ENCODE measurements around the gene DTD1.
"Not testable (repeated sequence)": the region's sequence is repeated elsewhere in the genome, so short reads cannot be mapped to it uniquely, and the experiment has no call there.

The DTD1 gene

DNA sequence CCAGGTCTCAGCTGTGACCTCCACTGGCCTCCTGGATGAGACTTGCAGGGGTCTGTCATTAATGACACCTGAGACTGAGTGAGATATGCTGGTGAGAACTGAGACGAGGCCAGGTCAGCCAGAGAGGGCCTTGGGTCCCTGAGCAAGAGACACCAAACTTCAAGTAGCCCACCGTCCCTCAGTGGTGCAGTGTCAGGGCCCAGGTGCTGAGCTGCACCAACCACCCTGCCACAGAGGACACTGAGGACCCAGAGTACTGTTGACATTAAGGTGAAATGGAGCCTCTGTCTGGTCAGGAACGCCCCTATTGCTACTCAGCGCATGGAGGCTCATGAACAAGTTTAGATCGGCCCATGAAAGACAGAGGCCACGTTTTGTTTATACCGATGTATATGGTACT is 161.7 kb downstream of the DTD1 start:
- no peak for DNase-seq

GRCh38 chr20:18750735-18751134 is 162.9 kb downstream of the DTD1 start:
- DNase-seq: no peak

DNA sequence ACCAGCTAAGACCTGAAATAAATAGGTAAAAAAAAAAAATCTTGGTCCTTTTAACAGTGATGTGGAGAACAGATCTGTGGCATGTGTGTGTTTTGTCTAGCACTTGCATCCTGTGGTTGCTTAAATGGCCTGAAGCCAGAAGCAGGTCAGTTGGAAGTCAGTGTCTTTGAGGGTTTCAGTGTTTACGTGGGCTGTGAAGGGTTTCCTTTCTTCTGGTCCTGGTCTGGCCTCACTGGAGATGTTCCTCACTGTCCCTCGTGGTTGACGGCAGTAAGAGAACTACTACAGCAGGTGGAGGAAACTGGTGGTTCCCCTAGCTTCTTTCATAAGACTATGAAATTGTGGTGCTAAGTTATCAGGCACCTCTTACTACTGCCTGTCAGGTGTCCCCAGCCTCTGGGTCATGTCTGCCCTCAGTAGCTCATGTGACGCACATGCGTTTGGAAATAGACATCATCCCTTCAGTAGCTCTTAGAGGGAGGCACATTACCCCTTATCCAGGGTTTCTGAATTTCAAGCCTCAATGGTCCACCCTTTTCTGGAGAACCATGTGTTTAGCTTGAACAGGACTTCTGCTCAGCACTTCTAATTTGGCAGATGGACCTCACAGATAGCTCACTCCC is 166.3 kb downstream of the DTD1 start:
- DNase-seq: no peak

GRCh38 chr20:18754653-18755045 is 166.8 kb downstream of the DTD1 start:
- DNase-seq: no peak

DNA sequence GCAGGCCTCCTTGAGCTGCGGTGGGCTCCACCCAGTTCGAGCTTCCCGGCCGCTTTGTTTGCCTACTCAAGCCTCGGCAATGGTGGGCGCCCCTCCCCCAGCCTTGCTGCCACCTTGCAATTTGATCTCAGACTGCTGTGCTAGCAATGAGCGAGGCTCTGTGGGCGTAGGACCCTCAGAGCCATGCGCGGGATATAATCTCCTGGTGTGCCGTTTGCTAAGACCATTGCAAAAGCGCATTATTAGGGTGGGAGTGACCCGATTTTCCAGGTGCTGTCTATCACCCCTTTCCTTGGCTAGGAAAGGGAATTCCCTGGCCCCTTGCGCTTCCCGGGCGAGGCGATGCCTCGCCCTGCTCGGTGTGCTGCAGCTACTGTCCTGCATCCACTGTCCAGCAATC is 173.0 kb downstream of the DTD1 start:
- DNase-seq: not testable (repeated sequence)

DNA sequence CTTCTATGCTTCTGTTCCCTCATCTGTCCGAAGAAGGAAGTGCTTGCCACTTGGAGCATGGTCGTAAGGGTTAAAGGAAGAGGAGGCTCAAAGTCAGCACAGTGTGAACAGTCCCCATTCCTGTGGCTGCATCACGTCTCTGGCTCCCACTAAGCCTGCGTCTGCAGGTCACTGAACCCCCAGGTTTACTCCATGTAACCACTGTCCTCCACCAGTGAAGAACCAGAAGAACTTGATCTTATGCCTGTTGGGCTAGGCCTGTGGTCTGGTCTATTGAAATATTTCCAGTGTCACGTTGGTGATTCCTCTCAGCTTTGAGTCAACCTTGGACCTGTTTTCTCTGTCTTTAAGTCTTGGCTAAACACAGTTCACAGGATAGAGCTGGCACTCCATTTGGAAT is 179.8 kb downstream of the DTD1 start:
- DNase-seq: no peak

GRCh38 chr20:18773566-18773965 is 185.7 kb downstream of the DTD1 start:
- no peak for DNase-seq

- DNase-seq: no peak
These were observed 186.4 kb downstream of the DTD1 start for GRCh38 chr20:18774207-18774606.

- DNase-seq: no peak
These were observed 187.8 kb downstream of the DTD1 start for GRCh38 chr20:18775633-18776032.

GRCh38 chr20:18778690-18779392 is 191.0 kb downstream of the DTD1 start:
- DNase-seq: no peak

GRCh38 chr20:18780385-18781130 is 192.7 kb downstream of the DTD1 start:
- DNase-seq: no peak

GRCh38 chr20:18781509-18781908 is 193.7 kb downstream of the DTD1 start:
- no peak for DNase-seq

GRCh38 chr20:18783385-18783959 is 195.6 kb downstream of the DTD1 start:
- DNase-seq: no peak

GRCh38 chr20:18787046-18787445 is 199.2 kb downstream of the DTD1 start:
- DNase-seq: not testable (repeated sequence)

DNA sequence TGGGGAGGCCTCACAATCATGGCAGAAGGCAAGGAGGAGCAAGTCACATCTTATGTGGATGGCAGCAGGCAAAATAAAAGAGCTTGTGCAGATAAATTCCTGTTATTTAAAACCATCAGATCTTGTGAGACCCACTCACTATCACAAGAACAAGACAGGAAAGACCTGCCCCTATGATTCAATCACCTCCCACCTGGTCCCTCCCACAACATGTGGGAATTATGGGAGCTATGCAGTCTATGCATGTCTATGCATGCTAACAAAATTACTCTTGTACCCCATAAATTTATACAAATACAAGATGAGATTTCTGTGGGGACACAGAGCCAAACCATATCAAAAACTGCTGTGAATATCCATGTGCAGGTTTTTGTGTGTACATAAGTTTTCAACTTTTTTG is 200.2 kb downstream of the DTD1 start:
- no peak for DNase-seq

- DNase-seq: no peak
These were observed 202.9 kb downstream of the DTD1 start for GRCh38 chr20:18790787-18791186.

GRCh38 chr20:18793625-18794427 is 206.0 kb downstream of the DTD1 start:
- peak; percentile 83 to 84 for DNase-seq

DNA sequence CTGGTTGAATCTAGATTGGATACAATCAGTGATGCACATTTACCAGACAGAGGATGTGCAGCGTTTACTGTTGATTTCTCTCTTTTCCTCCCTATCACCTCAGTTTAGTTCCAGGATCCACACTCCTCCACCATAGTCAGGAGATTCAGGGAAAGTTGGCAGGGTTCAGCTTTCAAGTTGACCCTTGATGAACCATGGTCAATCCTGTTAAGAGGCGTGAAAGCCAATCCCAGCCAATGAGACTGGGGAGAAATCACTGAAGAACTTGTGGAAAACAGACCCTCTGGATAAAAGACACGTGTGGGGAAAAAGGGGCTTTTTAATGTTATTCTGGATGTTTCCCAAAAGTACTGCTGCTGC is 206.6 kb downstream of the DTD1 start:
- DNase-seq: no peak

DNA sequence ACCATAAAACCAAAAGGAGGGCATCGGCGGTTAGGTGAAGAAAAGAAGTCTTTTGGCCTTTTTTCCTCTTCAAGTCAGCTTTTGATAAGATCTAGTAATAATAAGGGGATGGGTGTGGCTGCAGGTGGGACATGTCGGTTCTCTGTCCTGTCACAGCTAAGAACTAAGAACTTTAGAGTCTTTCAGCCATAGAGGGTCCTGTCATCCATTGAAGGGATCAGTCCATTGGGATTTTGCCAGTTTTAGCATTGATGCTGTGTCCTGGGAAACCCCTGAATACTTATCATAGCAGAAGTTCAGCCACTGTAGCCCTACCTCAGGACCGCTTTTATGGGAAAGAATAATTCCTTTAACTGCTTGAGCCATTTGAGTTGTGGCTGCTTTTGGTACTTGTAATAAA is 207.5 kb downstream of the DTD1 start:
- no peak for DNase-seq

- DNase-seq: no peak
These were observed 208.5 kb downstream of the DTD1 start for GRCh38 chr20:18796282-18796833.

GRCh38 chr20:18801516-18801915 is 213.7 kb downstream of the DTD1 start:
- DNase-seq: no peak

DNA sequence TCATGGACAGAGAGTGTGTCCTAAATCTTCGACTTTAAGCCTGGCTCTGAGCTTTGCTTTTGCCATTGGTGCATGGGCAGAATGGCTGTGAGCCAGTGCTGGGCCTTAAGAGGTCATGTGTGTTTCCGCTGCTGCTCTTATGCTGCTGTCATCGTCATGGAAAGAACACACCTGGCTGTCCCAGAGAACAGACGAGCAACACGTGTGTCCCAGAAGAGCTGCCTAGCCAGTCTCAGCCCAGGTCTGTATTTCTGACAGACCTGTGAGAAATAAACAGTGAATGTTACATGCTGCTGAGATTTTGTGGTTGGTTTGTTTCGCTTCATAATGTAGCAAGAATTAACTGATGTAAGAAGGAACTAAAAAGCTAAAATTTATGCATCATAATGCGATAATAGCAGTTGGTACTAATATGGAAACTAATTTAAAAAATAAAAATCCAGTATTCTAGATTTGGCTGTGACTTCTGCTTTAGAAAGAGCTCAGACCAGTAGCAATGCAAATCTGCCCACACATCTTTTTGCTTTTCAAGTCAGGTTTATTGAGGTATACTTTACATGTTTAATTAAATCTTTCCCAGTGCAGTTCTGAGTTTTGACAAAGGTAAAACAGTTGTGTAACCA is 214.3 kb downstream of the DTD1 start:
- DNase-seq: no peak
